SK-N-SH (cell line): ENCODE results near the gene SLC41A3. TPM values are rescaled to one million over a fixed set of nuclear protein-coding genes. Genes with fewer than 3 reads are reported as not detected.

Experiments
- CTCF ChIA-PET: fragments of 300-600, 350-600 bp; formaldehyde crosslinking; extraction: SDS; loops from one replicate; lab custom pipeline; 2021; lab: Yijun Ruan, JAX
- POLR2A ChIA-PET: fragments of 350-600 bp; sonication (Branson Sonifier 250); formaldehyde crosslinking; extraction: SDS; loops from one replicate; lab custom pipeline; 2020; ENCODE audit warnings: antibody characterized with exemption, inconsistent platforms; lab: Yijun Ruan, JAX
- DNase-seq: peaks from one replicate; pipeline ENCODE4 v3.0.0; 2012
- H2AFZ ChIP-seq: fragments of 200-600 bp; sonication (generic); 2 replicates; pipeline ENCODE4 v1.8.1; 2016; ENCODE audit warnings: antibody characterized with exemption, mild to moderate bottlenecking, low read depth
- H3F3A ChIP-seq: fragments of 200-600 bp; sonication (generic); replicated peaks from 2 replicates; pipeline ENCODE3; 2016; ENCODE audit warnings: antibody characterized with exemption, mild to moderate bottlenecking; ENCODE audit not compliant: insufficient read depth
- H3K27ac ChIP-seq, 2 experiments: fragments of 200-500 bp in 1 of 2; fragments of 200-600 bp in 1 of 2; sonication (Bioruptor generic) in 1 of 2; sonication (generic), shearing (Covaris generic) in 1 of 2; 2 replicates each; pipeline versions ENCODE4 v1.5.1 to v1.6.1; 2014 to 2016; ENCODE audit warnings: low read depth in 2 of 2, inconsistent platforms in 1 of 2, low read length in 1 of 2, mild to moderate bottlenecking in 1 of 2, mixed read lengths in 1 of 2
- H3K27me3 ChIP-seq: fragments of 200-600 bp; sonication (generic), shearing (Covaris generic); 2 replicates; pipeline ENCODE4 v1.6.1; 2016; ENCODE audit warnings: mixed run types; ENCODE audit not compliant: insufficient read depth
- H3K36me3 ChIP-seq, 2 experiments: fragments of 200-500 bp in 1 of 2; fragments of 200-600 bp in 1 of 2; sonication (Bioruptor generic) in 1 of 2; sonication (generic) in 1 of 2; replicated peaks in 1 of 2; 2 replicates each; pipeline versions ENCODE3 to v1.5.1; 2014 to 2016; ENCODE audit warnings: low read length in 1 of 2, mild to moderate bottlenecking in 1 of 2; ENCODE audit not compliant: insufficient read depth in 2 of 2, control insufficient read depth in 1 of 2
- H3K4me1 ChIP-seq, 2 experiments: fragments of 200-500 bp in 1 of 2; fragments of 200-600 bp in 1 of 2; sonication (Bioruptor generic) in 1 of 2; sonication (generic), shearing (Covaris generic) in 1 of 2; 2 replicates each; pipeline versions ENCODE4 v1.5.1 to v1.6.1; 2014 to 2016; ENCODE audit warnings: low read depth in 1 of 2, low read length in 1 of 2, mixed run types in 1 of 2; ENCODE audit not compliant: insufficient read depth in 2 of 2, control insufficient read depth in 1 of 2
- H3K4me2 ChIP-seq: fragments of 200-600 bp; sonication (generic), shearing (Covaris generic); 2 replicates; pipeline ENCODE4 v1.6.1; 2017; ENCODE audit warnings: mixed run types
- H3K4me3 ChIP-seq, 2 experiments: fragments of 200-500 bp in 1 of 2; fragments of 200-600 bp in 1 of 2; sonication (Bioruptor generic) in 1 of 2; sonication (generic), shearing (Covaris generic) in 1 of 2; 2 replicates each; pipeline versions ENCODE4 v1.5.1 to v1.8.1; 2014 to 2016; ENCODE audit warnings: low read depth in 2 of 2, inconsistent platforms in 1 of 2, low read length in 1 of 2, mild to moderate bottlenecking in 1 of 2, mixed read lengths in 1 of 2, moderate library complexity in 1 of 2
- H3K79me2 ChIP-seq: fragments of 200-600 bp; sonication (generic); 2 replicates; pipeline ENCODE4 v1.8.1; 2017; ENCODE audit warnings: mild to moderate bottlenecking; ENCODE audit not compliant: insufficient read depth
- H3K9ac ChIP-seq: fragments of 200-600 bp; sonication (generic); 2 replicates; pipeline ENCODE4 v1.6.1; 2017; ENCODE audit warnings: mixed run types
- H3K9me2 ChIP-seq: fragments of 200-600 bp; sonication (generic); 2 replicates; pipeline ENCODE4 v1.6.1; 2017; ENCODE audit warnings: mixed run types
- H3K9me3 ChIP-seq: fragments of 200-600 bp; sonication (generic); 2 replicates; pipeline ENCODE4 v1.6.1; 2017; ENCODE audit warnings: mixed run types, mild to moderate bottlenecking, moderate library complexity
- H4K20me1 ChIP-seq: fragments of 200-600 bp; sonication (generic); 2 replicates; pipeline ENCODE4 v1.6.1; 2017; ENCODE audit warnings: mild to moderate bottlenecking, mixed run types; ENCODE audit not compliant: insufficient read depth
- CHD2 ChIP-seq: fragments of 150-350 bp; IDR thresholded peaks from 2 replicates; pipeline ENCODE4 v1.6.1; 2018; ENCODE audit warnings: low read length; ENCODE audit not compliant: partially characterized antibody
- FOSL2 ChIP-seq: IDR thresholded peaks from 2 replicates; pipeline ENCODE4 v1.4.0; 2012; ENCODE audit warnings: low read depth, mild to moderate bottlenecking, moderate library complexity, borderline replicate concordance
- FOXJ3 ChIP-seq: sonication (generic); formaldehyde crosslinking; IDR thresholded peaks from 2 replicates; pipeline ENCODE4 v1.5.1; 2020; ENCODE audit warnings: mild to moderate bottlenecking, missing genetic modification reagents
- FOXM1 ChIP-seq: IDR thresholded peaks from 2 replicates; pipeline ENCODE4 v1.4.0; 2012; ENCODE audit warnings: low read depth, mild to moderate bottlenecking
- GABPA ChIP-seq: IDR thresholded peaks from 2 replicates; pipeline ENCODE4 v1.4.0; 2012; ENCODE audit warnings: low read depth, mild to moderate bottlenecking
- RAD21 ChIP-seq: IDR thresholded peaks from 2 replicates; pipeline ENCODE4 v1.6.1; 2012; ENCODE audit warnings: mild to moderate bottlenecking, low read length
- RCOR1 ChIP-seq: fragments of 150-350 bp; IDR thresholded peaks from 2 replicates; pipeline ENCODE4 v1.6.1; 2017; ENCODE audit warnings: antibody characterized with exemption, low read length
- REST ChIP-seq: IDR thresholded peaks from 2 replicates; pipeline ENCODE4 v1.6.1; 2012; ENCODE audit warnings: mild to moderate bottlenecking, low read depth, low read length, moderate library complexity
- RFX5 ChIP-seq: IDR thresholded peaks from 2 replicates; pipeline ENCODE4 v1.6.1; 2012; ENCODE audit warnings: mild to moderate bottlenecking, improper control_type of control experiment, low read length
- TCF12 ChIP-seq: IDR thresholded peaks from 2 replicates; pipeline ENCODE4 v1.4.0; 2012
- USF2 ChIP-seq: fragments of 150-350 bp; IDR thresholded peaks from 2 replicates; pipeline ENCODE4 v1.6.1; 2017; ENCODE audit warnings: antibody characterized with exemption, low read length, low read depth, borderline replicate concordance
- YY1 ChIP-seq: IDR thresholded peaks from 2 replicates; pipeline ENCODE4 v1.4.0; 2012; ENCODE audit warnings: low read depth, mild to moderate bottlenecking
- WGBS: methylation state at CpG from one replicate; pipeline ENCODE4 v1.1.6; 2017; ENCODE audit warnings: low lambda C conversion rate; 5-methylcytosine and 5-hydroxymethylcytosine counted together
- polyA plus RNA-seq, 3 experiments: library from polyadenylated mRNA; depleted of rRNA; stranded (reverse); fragments of >200 nt; gene quantifications; 2 replicates each; pipeline ENCODE4 v1.2.3, GENCODE V29; 2012

Gene SLC41A3
- polyA plus RNA-seq, 1 of the 3 experiments (the other 2 are of a cell fraction) = 53.4 TPM

GRCh38 chr3:126057936-126058335 lies 26.0 kb downstream of the SLC41A3 start:
- no peaks in the 10 kb centered on the region for H3K9me2 ChIP-seq
- no peak overlapping the region for H2AFZ ChIP-seq
- ChIA-PET CTCF (no interaction called here), POLR2A (no interaction called here)
- H4K20me1 ChIP-seq = no peaks in the 10 kb centered on the region
- no peaks in the 10 kb centered on the region for H3K9me3 ChIP-seq
- no peaks in the 10 kb centered on the region for H3K79me2 ChIP-seq
- WGBS = 97% methylated on average over 12 of the region's 13 CpGs
- no peak overlapping the region for H3K4me3 ChIP-seq
- H3K27me3 ChIP-seq = no peaks in the 10 kb centered on the region
- TF ChIP-seq FOXJ3 (CRISPR knock-in tag) = no peak
- TF ChIP-seq USF2 = no peak
- no peak for TF ChIP-seq YY1
- TF ChIP-seq FOSL2 = no peak
- TF ChIP-seq CHD2 = no peak
- no peak for TF ChIP-seq RCOR1
- no peak for TF ChIP-seq GABPA
- TF ChIP-seq RAD21 = no peak
- no peak overlapping the region for H3K27ac ChIP-seq
- H3K36me3 ChIP-seq = no peaks in the 10 kb centered on the region
- no peak overlapping the region for H3K4me2 ChIP-seq
- H3K4me1 ChIP-seq = peaks cover 0 to 8% of the 10 kb centered on the region in 2 experiments; a peak in 1 of 4 replicates
- no peak overlapping the region for H3K9ac ChIP-seq
- no peaks in the 10 kb centered on the region for H3F3A ChIP-seq
- no peak for DNase-seq

- Histone ChIP-seq H3F3A (no peaks in the 10 kb centered on the region), H3K27ac (no peak overlapping the region), H3K9me3 (no peaks in the 10 kb centered on the region), H3K4me3 (no peak overlapping the region), H3K27me3 (no peaks in the 10 kb centered on the region), H3K4me2 (no peak overlapping the region), H3K9me2 (no peaks in the 10 kb centered on the region), H2AFZ (no peak overlapping the region), H3K9ac (no peak overlapping the region), H3K36me3 (no peaks in the 10 kb centered on the region), H3K79me2 (no peaks in the 10 kb centered on the region), H4K20me1 (no peaks in the 10 kb centered on the region), H3K4me1 (peaks cover 0 to 8% of the 10 kb centered on the region in 2 experiments; a peak in 1 of 4 replicates)
- ChIA-PET POLR2A (no interaction called here), CTCF (no interaction called here)
- 69% methylated on average over 10 of the region's 10 CpGs for WGBS
- no peak for DNase-seq
- no peak for TF ChIP-seq FOXM1
- TF ChIP-seq TCF12 = no peak
- no peak for TF ChIP-seq RCOR1
- no peak for TF ChIP-seq REST
- TF ChIP-seq RFX5 = no peak
- TF ChIP-seq RAD21 = no peak
These were observed 26.5 kb downstream of the SLC41A3 start for GRCh38 chr3:126057501-126057819.
